Stimulated activated CD4-positive, alpha-beta T cell treated with anti-CD3 and anti-CD28 coated beads, TNF-alpha, amount 100 ng/mL, for 48 hours (primary cell): ENCODE measurements around the gene SLC9A5.

Experiments used
- DNase-seq, 3 donors: peaks; one replicate each; pipeline ENCODE4 v3.0.0-alpha.2; 2020; ENCODE audit warnings: low read depth in 3 of 3

SLC9A5 gene

GRCh38 chr16:67257486-67258160 is 8.8 kb downstream of the SLC9A5 start:
- DNase-seq = no peak

- DNase-seq = no peak
Observed at GRCh38 chr16:67258161-67258835, 9.5 kb downstream of the SLC9A5 start.

DNA sequence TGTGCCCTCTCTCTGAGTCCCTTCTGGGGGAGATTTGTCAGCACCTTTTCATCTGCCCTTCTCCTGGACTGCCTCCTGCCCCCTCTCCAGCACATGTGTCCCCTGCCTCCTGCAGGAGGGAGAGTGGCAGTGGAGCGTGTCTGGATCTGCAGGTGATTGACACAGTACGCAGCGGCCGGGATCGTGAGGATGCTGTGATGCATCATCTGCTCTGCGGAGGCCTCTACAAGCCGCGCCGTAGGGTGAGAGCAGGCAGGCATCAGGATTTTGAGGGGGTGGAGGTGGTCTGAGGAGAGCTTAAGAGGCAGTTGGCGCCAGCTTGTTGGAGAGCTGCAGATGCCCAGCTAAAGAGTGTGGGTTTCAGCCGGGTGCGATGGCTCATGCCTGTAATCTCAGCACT is 10.9 kb downstream of the SLC9A5 start:
- no peak for DNase-seq

GRCh38 chr16:67260426-67261063 is 11.8 kb downstream of the SLC9A5 start:
- no peak for DNase-seq

- no peak for DNase-seq
Observed at GRCh38 chr16:67263201-67263600, 14.4 kb downstream of the SLC9A5 start.

GRCh38 chr16:67264277-67264676 is 15.5 kb downstream of the SLC9A5 start:
- DNase-seq = no peak

- no peak for DNase-seq
Observed at GRCh38 chr16:67264866-67265265, 16.1 kb downstream of the SLC9A5 start.

GRCh38 chr16:67265834-67266233 is 17.1 kb downstream of the SLC9A5 start:
- no peak for DNase-seq

DNA sequence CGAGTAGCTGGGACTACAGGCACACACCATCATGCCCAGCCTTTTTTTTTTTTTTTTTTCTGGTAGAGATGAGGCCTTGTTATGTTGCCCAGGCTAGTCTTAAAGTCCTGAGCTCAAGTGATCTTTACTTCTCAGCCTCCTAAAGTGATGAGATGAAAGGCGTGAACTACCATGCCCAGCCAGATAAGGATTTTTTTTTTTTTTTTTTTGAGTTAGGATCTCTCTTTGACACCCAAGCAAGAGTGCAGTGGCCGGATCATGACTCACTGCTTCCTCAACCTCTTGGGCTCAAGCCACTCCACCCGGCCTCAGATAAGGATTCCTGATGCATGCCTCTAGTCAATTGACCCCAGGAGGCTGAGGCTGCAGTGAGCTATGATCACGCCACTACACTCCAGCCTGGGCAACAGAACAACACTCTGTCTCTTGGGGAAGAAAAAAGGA is 19.4 kb downstream of the SLC9A5 start:
- no peak for DNase-seq

- DNase-seq = no peak
Observed at GRCh38 chr16:67269766-67270165, 21.0 kb downstream of the SLC9A5 start.

DNA sequence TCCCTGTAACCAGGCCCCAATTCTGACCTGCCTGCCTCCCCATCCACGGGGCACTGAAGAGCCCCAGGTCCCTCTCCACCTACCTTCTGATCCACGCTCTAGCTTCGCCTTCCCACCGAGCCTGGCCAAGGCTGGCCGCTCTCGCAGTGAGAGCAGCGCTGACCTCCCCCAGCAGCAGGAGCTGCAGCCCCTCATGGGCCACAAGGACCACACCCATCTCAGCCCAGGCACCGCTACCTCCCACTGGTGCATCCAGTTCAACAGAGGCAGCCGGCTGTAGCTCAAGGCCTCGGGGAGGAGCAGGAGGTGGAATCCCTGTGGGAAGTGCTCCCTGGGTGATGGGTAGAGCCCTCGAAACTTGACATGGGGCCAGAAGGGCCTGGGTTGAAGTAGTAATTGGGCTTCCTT is 22.2 kb downstream of the SLC9A5 start:
- DNase-seq = no peak

DNA sequence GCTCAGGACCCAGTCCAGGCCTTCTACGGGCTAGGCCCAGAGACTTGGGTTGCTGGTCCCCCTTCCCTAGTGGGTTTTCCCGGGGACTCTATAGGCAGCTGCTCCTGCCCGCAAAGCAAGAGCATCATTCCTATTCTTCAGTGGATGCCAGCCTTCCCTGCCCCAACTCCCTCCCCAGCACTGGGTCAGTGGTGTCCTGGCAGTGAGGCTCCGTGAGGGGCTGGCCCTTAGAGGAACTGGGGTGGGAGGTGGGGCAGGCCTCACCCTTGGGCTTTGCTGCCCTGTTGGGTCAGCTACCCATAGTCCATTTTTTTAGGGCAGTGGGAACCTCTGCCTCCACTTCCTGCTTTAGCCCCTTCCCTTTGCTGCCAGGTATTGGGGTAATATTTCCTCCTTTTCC is 22.7 kb downstream of the SLC9A5 start:
- DNase-seq = no peak

- DNase-seq = no peak
Observed at GRCh38 chr16:67275321-67275720, 26.5 kb downstream of the SLC9A5 start.

- DNase-seq = peak in 1 of 3 donors; percentile 28
Observed at GRCh38 chr16:67277294-67277998, 28.7 kb downstream of the SLC9A5 start.

DNA sequence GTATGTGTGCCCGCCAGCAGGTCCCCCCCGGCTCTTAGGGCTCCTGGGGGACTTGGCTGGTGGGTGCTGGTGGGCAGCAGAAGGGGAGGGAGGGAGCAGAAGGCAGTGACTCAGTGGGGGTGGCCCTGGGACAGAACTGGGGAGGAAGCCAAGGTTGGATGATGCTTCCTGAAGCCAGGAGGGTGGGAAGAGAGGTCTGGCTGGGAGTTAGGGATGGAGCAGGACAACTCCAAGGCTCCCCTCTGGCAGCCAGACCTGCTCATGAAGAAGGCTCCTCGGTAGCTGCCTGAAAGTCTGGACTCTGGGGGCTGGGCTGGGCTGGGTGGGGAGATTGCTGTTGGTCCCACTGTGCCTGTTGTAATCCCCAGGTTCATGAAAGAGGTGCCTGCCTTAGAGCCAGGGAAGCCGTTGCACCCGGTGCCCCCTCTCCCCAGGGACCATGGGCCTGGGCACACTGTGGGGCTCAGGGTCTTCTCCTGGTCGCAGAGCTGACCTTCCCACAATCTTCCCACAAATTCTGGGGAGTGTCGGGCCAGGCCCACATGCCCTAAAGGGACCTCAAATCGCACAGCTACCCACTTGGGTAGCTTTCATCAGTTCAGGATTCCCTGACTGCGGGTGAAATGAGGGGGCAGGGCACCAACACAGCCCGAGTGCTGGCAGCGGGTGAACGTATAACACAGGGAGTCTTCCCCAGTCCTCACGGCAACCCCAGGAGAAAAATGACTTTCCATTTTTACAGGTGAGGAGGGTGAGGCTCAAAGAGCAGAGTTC is 29.4 kb downstream of the SLC9A5 start:
- no peak for DNase-seq

DNA sequence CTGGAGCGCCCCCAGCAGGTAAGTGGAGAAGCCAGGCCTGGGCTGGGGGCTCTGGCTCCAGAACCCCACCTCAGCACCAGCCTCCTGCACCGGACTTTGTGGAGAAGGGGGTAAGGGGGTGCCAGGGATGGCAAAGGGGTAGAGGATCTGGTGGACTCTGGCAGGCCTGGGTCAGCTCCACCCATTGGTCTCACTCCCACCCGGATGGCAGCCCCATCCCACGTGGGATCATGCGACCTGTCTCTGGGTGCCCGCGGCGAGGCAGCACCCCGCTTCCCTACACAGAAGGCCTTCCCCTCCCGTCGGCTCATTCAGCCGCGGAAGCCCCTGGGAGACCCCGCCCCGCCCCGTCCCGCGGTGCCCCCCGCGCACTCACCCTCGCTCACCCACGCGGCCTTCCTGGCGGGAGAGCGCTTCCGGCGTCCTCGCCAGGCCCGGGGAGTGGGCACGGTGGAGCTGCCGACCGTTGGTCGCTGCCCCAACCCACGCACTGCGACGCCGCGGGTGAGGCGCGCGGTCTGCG is 30.1 kb downstream of the SLC9A5 start:
- DNase-seq = peak in 1 of 3 donors; percentile 42

DNA sequence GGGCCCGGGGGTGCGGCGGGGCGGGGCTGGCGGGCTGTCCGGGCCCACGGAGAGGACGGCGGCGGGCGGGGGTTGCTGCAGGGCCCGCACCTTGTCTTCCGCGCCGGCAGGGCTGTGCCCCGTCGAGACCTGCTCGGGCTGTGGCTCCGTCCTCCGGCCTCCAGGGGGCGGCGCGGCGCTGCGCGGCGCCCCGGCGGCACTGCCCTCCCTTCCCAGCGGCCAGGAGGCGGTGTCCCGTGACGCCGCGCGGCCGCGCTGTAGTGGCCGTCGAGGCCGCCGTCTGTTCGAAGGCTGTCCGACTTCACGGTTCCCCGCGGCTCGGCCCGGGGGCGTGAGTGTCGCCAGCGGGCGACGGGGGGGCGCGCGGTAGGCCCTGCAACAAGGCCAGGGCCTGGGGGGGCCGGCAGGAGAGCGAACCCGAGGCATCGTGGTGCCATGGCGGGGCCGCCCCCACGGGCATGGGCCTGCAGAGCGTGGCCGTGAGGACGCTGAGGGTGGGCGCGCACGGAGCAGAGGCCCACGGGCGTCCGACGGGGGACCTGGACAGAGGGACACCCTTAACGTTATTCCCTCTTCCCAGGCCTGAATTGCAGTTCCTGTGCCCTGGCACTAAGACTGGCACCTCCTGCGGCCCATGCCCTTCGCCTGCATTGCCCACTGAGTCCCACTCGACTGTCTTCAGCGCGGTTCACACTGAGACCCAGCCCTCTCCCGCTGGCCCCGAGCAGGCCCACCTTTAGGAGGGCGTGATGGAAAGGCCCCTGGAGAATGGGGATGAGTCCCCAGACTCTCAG is 30.7 kb downstream of the SLC9A5 start, which contains the start of gene PLEKHG4:
Gene PLEKHG4 (plus strand): TSS at position 237 of the 794 bp plus-strand sequence. CDS start 513 bp downstream, at position 750.
- peak; percentile 75 to 79 (median 76) for DNase-seq

DNA sequence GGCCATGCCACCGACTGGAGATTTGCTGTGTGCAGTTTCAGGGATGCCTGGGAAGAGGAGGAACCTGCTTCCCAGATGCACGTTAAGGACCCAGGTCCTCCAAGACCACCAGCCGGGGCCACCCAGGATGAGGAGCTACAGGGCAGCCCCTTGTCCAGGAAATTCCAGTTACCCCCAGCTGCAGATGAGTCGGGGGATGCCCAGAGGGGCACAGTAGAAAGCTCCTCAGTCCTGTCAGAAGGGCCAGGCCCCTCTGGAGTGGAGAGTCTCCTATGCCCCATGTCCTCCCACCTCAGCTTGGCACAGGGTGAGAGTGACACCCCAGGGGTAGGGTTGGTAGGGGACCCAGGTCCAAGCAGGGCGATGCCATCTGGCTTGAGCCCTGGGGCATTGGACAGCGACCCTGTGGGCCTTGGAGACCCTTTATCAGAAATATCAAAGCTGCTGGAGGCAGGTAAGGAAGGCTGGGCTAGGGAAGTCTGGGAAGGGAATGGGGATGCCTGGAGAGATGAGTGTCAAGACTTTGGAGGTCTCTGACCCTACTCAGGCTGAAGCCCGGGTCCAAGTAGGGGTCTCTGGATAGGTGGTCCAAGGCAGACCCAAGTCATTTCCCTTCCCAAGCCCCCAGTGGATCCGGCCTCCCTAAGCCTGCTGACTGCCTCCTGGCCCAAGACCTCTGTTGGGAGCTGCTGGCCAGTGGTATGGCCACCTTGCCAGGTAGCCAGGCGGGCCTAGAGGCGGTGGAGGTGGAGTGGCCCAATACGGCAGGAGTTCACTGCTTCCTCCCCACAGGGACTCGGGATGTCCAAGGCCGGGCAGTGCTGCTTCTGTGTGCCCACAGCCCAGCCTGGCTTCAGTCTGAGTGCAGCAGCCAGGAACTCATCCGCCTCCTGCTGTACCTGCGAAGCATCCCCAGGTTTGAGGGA is 31.6 kb downstream of the SLC9A5 start:
- DNase-seq = no peak
